IMR-90 (cell line): ENCODE measurements around the gene CAT.

Experiments used
- CEBPB ChIP-seq: IDR thresholded peaks from 2 replicates; pipeline ENCODE4 v1.6.1; 2012; ENCODE audit warnings: low read depth, low read length, improper control_type of control experiment
- MAZ ChIP-seq: IDR thresholded peaks from 2 replicates; pipeline ENCODE4 v1.6.1; 2012; ENCODE audit warnings: low read depth, mild to moderate bottlenecking, low read length, improper control_type of control experiment, moderate library complexity, borderline replicate concordance
- POLR2A ChIP-seq: IDR thresholded peaks from 2 replicates; pipeline ENCODE4 v1.6.1; 2012; ENCODE audit warnings: mild to moderate bottlenecking, low read depth, low read length
- RAD21 ChIP-seq: IDR thresholded peaks from 2 replicates; pipeline ENCODE4 v1.6.1; 2012; ENCODE audit warnings: low read length, improper control_type of control experiment
- TF ChIP-seq, protein P1 (sequence below): conservative IDR thresholded peaks from 2 replicates; pipeline ENCODE4 v1.5.1; 2012; ENCODE audit warnings: mild to moderate bottlenecking, low read depth, low read length, improper control_type of control experiment
- TF ChIP-seq, protein P2 (sequence below): fragments of 150-350 bp; IDR thresholded peaks from 2 replicates; pipeline ENCODE4 v1.6.1; 2017; ENCODE audit warnings: mild to moderate bottlenecking, antibody characterized with exemption, low read length, low read depth
- TF ChIP-seq, protein P3 (sequence below): fragments of 150-350 bp; IDR thresholded peaks from 2 replicates; pipeline ENCODE4 v1.6.1; 2016; ENCODE audit warnings: low read depth, mild to moderate bottlenecking, low read length, moderate library complexity, borderline replicate concordance

DNA sequence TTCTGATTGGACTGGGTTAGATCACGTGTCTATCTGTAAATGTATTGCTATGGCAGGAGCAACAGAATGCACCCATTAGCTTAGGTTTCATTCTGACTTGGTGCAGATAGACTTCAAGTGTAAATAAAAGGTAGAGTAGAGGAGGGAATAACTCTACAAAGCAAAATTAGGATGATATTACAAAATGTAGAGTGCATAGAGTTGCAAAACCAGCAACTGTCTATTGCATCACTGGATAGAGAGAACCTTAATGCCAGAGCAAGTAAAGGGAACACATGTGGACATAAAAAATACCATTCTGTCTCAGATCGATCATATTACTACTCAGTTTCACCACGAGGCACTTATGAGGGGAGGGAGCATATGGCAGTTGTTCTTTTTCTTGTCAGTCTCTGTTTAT lies 22.0 kb upstream of the CAT start:
- no peak for TF ChIP-seq POLR2A
- TF ChIP-seq, protein P1, sequence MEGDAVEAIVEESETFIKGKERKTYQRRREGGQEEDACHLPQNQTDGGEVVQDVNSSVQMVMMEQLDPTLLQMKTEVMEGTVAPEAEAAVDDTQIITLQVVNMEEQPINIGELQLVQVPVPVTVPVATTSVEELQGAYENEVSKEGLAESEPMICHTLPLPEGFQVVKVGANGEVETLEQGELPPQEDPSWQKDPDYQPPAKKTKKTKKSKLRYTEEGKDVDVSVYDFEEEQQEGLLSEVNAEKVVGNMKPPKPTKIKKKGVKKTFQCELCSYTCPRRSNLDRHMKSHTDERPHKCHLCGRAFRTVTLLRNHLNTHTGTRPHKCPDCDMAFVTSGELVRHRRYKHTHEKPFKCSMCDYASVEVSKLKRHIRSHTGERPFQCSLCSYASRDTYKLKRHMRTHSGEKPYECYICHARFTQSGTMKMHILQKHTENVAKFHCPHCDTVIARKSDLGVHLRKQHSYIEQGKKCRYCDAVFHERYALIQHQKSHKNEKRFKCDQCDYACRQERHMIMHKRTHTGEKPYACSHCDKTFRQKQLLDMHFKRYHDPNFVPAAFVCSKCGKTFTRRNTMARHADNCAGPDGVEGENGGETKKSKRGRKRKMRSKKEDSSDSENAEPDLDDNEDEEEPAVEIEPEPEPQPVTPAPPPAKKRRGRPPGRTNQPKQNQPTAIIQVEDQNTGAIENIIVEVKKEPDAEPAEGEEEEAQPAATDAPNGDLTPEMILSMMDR = no peak
- TF ChIP-seq MAZ = no peak
- peak; percentile 61 for TF ChIP-seq CEBPB
- TF ChIP-seq, protein P2, sequence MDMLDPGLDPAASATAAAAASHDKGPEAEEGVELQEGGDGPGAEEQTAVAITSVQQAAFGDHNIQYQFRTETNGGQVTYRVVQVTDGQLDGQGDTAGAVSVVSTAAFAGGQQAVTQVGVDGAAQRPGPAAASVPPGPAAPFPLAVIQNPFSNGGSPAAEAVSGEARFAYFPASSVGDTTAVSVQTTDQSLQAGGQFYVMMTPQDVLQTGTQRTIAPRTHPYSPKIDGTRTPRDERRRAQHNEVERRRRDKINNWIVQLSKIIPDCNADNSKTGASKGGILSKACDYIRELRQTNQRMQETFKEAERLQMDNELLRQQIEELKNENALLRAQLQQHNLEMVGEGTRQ = no peak
- no peak for TF ChIP-seq RAD21
- TF ChIP-seq, protein P3, sequence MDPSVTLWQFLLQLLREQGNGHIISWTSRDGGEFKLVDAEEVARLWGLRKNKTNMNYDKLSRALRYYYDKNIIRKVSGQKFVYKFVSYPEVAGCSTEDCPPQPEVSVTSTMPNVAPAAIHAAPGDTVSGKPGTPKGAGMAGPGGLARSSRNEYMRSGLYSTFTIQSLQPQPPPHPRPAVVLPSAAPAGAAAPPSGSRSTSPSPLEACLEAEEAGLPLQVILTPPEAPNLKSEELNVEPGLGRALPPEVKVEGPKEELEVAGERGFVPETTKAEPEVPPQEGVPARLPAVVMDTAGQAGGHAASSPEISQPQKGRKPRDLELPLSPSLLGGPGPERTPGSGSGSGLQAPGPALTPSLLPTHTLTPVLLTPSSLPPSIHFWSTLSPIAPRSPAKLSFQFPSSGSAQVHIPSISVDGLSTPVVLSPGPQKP = no peak
